AG09309 (cell line): Measurements from ENCODE around the gene NOTCH3.

Experiments used
- DNase-seq: peaks from one replicate; pipeline ENCODE4 v3.0.0-alpha.2; 2010; ENCODE audit warnings: low read depth
- H3K4me3 ChIP-seq: 2 replicates; pipeline ENCODE4 v1.5.1; 2011; ENCODE audit warnings: mild to moderate bottlenecking, low read depth, low read length, moderate library complexity; ENCODE audit not compliant: control insufficient read depth
- CTCF ChIP-seq: IDR thresholded peaks from 2 replicates; pipeline ENCODE4 v1.5.1; 2011; ENCODE audit warnings: mild to moderate bottlenecking, low read depth, low read length, inconsistent platforms; ENCODE audit not compliant: insufficient read depth, control insufficient read depth; ENCODE audit errors: missing control alignments

NOTCH3 gene

GRCh38 chr19:15247107-15248014 lies 46.6 kb upstream of the NOTCH3 start:
- no peak for TF ChIP-seq CTCF
- no peak overlapping the region for H3K4me3 ChIP-seq
- no peak for DNase-seq

GRCh38 chr19:15246198-15246481 lies 45.3 kb upstream of the NOTCH3 start:
- no peak for DNase-seq
- H3K4me3 ChIP-seq: no peak overlapping the region
- TF ChIP-seq CTCF: no peak

GRCh38 chr19:15245370-15246197 lies 44.8 kb upstream of the NOTCH3 start:
- TF ChIP-seq CTCF: no peak
- DNase-seq: no peak
- H3K4me3 ChIP-seq: no peak overlapping the region

GRCh38 chr19:15244808-15245207 lies 44.0 kb upstream of the NOTCH3 start:
- no peak for DNase-seq
- no peak overlapping the region for H3K4me3 ChIP-seq
- no peak for TF ChIP-seq CTCF

GRCh38 chr19:15244106-15244803 lies 43.5 kb upstream of the NOTCH3 start:
- H3K4me3 ChIP-seq: no peak overlapping the region
- no peak for TF ChIP-seq CTCF
- no peak for DNase-seq

- no peak overlapping the region for H3K4me3 ChIP-seq
- no peak for TF ChIP-seq CTCF
- DNase-seq: no peak
These were observed 42.6 kb upstream of the NOTCH3 start for GRCh38 chr19:15243236-15243957.
